WTC11 (cell line): ENCODE data around the gene SIK2. TPM values are rescaled to one million over a fixed set of nuclear protein-coding genes. Genes with fewer than 3 reads are reported as not detected.
A peak's percentile ranks its signal among the peaks of the same experiment; 100 is the strongest.

Experiments
- ATAC-seq: fragments of 200-7000 bp; cut with Tn5 transposase; 2 replicates; pipeline ENCODE4 v1.10.0; 2021; ENCODE audit warnings: mild to moderate bottlenecking, moderate library complexity
- CTCF ChIA-PET: fragments of 300-600 bp; sonication (Branson Sonifier 250); formaldehyde crosslinking; loops from one replicate; lab custom pipeline; 2021; ENCODE audit warnings: antibody characterized with exemption; lab: Charles Lee
- POLR2A ChIA-PET: fragments of 350-600 bp; sonication (Branson Sonifier 250); formaldehyde crosslinking; loops from one replicate; lab custom pipeline; 2021; ENCODE audit warnings: antibody characterized with exemption; lab: Charles Lee
- DNase-seq: peaks from one replicate; pipeline ENCODE4 v3.0.0; 2021; ENCODE audit warnings: low spot score
- H3K27ac Mint-ChIP-seq: 2 replicates; pipeline ENCODE4 v1.8.0; 2021; ENCODE audit warnings: mixed read lengths
- H3K27me3 Mint-ChIP-seq: 2 replicates; pipeline ENCODE4 v1.8.0; 2021; ENCODE audit warnings: low read depth, mild to moderate bottlenecking, moderate library complexity, mixed read lengths
- H3K36me3 Mint-ChIP-seq: 2 replicates; pipeline ENCODE4 v1.8.0; 2021; ENCODE audit warnings: mixed read lengths
- H3K4me1 Mint-ChIP-seq: 2 replicates; pipeline ENCODE4 v1.8.0; 2022; ENCODE audit warnings: mixed read lengths
- H3K4me3 Mint-ChIP-seq: 2 replicates; pipeline ENCODE4 v1.8.0; 2021; ENCODE audit warnings: mild to moderate bottlenecking, moderate library complexity, mixed read lengths
- H3K9me3 Mint-ChIP-seq: 2 replicates; pipeline ENCODE4 v1.8.0; 2021; ENCODE audit warnings: mixed read lengths
- CREM ChIP-seq: sonication (generic); formaldehyde crosslinking; IDR thresholded peaks from 2 replicates; pipeline ENCODE4 v1.8.1; 2022; ENCODE audit warnings: mild to moderate bottlenecking, missing genetic modification reagents, moderate library complexity
- ELF4 ChIP-seq: sonication (generic); formaldehyde crosslinking; IDR thresholded peaks from 2 replicates; pipeline ENCODE4 v1.8.1; 2022; ENCODE audit warnings: low read depth, mild to moderate bottlenecking, moderate library complexity, missing genetic modification reagents
- GRHL2 ChIP-seq: fragments of 250-450 bp; sonication (Bioruptor Pico); IDR thresholded peaks from 2 replicates; pipeline ENCODE4 v1.8.0; 2022; ENCODE audit warnings: mild to moderate bottlenecking, moderate library complexity; ENCODE audit not compliant: insufficient replicate concordance, severe bottlenecking
- HMGA2 ChIP-seq: fragments of 250-450 bp; sonication (Bioruptor Pico); IDR thresholded peaks from 2 replicates; pipeline ENCODE4 v1.4.0; 2021; ENCODE audit warnings: mild to moderate bottlenecking, moderate library complexity
- MXD4 ChIP-seq: fragments of 250-450 bp; sonication (Bioruptor Pico); IDR thresholded peaks from 2 replicates; pipeline ENCODE4 v1.8.0; 2021; ENCODE audit warnings: mild to moderate bottlenecking, moderate library complexity, borderline replicate concordance
- NR1H2 ChIP-seq: sonication (generic); formaldehyde crosslinking; IDR thresholded peaks from 2 replicates; pipeline ENCODE4 v1.9.0; 2021; ENCODE audit warnings: mild to moderate bottlenecking, moderate library complexity, missing genetic modification reagents
- RORB ChIP-seq: fragments of 250-450 bp; sonication (Bioruptor Pico); IDR thresholded peaks from 2 replicates; pipeline ENCODE4 v1.9.0; 2021; ENCODE audit warnings: mild to moderate bottlenecking
- TEAD4 ChIP-seq: sonication (generic); formaldehyde crosslinking; IDR thresholded peaks from 2 replicates; pipeline ENCODE4 v1.8.0; 2022; ENCODE audit warnings: mild to moderate bottlenecking, missing genetic modification reagents
- ZBTB21 ChIP-seq: sonication (generic); formaldehyde crosslinking; IDR thresholded peaks from 2 replicates; pipeline ENCODE4 v1.8.1; 2023; ENCODE audit warnings: mild to moderate bottlenecking, missing genetic modification reagents, borderline replicate concordance
- ZNF396 ChIP-seq: fragments of 250-450 bp; sonication (Bioruptor Pico); IDR thresholded peaks from 2 replicates; pipeline ENCODE4 v1.8.0; 2021; ENCODE audit warnings: mild to moderate bottlenecking, moderate library complexity, borderline replicate concordance
- ZNF416 ChIP-seq: fragments of 250-450 bp; sonication (Bioruptor Pico); IDR thresholded peaks from 2 replicates; pipeline ENCODE4 v1.9.0; 2021; ENCODE audit warnings: mild to moderate bottlenecking, inconsistent platforms
- ZNF671 ChIP-seq: fragments of 250-450 bp; sonication (Bioruptor Pico); IDR thresholded peaks from 2 replicates; pipeline ENCODE4 v1.8.0; 2021; ENCODE audit warnings: mild to moderate bottlenecking
- total RNA-seq: library from RNA; stranded (reverse); gene quantifications from 3 replicates; pipeline ENCODE4 v1.2.3, GENCODE V29; 2021
- TF ChIP-seq, protein P1 (sequence below): sonication (generic); formaldehyde crosslinking; IDR thresholded peaks from 2 replicates; pipeline ENCODE4 v1.8.0; 2023; ENCODE audit warnings: missing genetic modification reagents
- TF ChIP-seq, protein P2 (sequence below): fragments of 250-450 bp; sonication (Bioruptor Pico); conservative IDR thresholded peaks from 2 replicates; pipeline ENCODE4 v1.9.0; 2021; ENCODE audit warnings: mild to moderate bottlenecking
- TF ChIP-seq, protein P3 (sequence below): sonication (generic); formaldehyde crosslinking; IDR thresholded peaks from 2 replicates; pipeline ENCODE4 v1.8.1; 2023; ENCODE audit warnings: mild to moderate bottlenecking, missing genetic modification reagents
- TF ChIP-seq, protein P4 (sequence below): fragments of 200-600 bp; IDR thresholded peaks from 2 replicates; pipeline ENCODE4 v1.8.0; 2022; ENCODE audit warnings: antibody characterized with exemption
- TF ChIP-seq, protein P5 (sequence below): fragments of 250-450 bp; sonication (Bioruptor Pico); IDR thresholded peaks from 2 replicates; pipeline ENCODE4 v1.9.0; 2021; ENCODE audit warnings: moderate library complexity, mild to moderate bottlenecking, inconsistent platforms, borderline replicate concordance
- TF ChIP-seq, protein P6 (sequence below): fragments of 250-450 bp; sonication (Bioruptor Pico); IDR thresholded peaks from 2 replicates; pipeline ENCODE4 v1.9.0; 2021; ENCODE audit warnings: mild to moderate bottlenecking, borderline replicate concordance
- TF ChIP-seq, protein P7 (sequence below): sonication (generic); formaldehyde crosslinking; IDR thresholded peaks from 2 replicates; pipeline ENCODE4 v1.8.1; 2023; ENCODE audit warnings: mild to moderate bottlenecking, missing genetic modification reagents, borderline replicate concordance

Gene SIK2
- total RNA-seq, 1 experiment from 2014 or later, result 7.2 TPM

DNA sequence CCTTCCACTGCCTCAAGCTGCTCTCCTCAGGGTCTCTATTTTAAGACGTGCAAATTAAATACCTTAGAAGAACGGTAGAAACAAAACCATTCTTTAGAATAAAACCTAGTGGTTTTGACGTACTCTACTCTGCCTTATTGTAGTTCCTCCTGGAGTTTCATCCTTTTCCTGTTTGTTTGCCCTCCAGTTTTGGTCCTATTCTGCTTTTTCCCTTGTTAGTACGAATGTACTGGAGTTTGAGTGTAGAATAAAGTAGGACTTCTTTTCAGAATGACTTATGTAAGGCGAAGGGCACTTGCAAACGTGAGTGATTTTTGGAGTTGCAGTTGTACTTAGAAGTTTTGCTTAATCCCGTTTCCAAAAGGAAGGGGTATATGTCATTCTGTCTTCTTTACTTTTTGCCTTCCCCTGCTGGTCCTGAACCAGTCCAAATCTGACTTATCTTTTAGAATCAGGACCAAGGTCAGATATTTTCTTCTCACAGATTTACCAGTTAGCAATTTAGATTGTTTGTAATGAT lies 1.4 kb downstream of the SIK2 start:
- TF ChIP-seq GRHL2 (CRISPR knock-in tag), result no peak
- no peak for TF ChIP-seq HMGA2 (CRISPR knock-in tag)
- TF ChIP-seq ZNF396, result no peak
- TF ChIP-seq NR1H2 (CRISPR knock-in tag), result no peak
- TF ChIP-seq ZNF416 (CRISPR knock-in tag), result no peak
- TF ChIP-seq TEAD4 (CRISPR knock-in tag), result no peak
- no peak for TF ChIP-seq RORB
- TF ChIP-seq, protein P1, sequence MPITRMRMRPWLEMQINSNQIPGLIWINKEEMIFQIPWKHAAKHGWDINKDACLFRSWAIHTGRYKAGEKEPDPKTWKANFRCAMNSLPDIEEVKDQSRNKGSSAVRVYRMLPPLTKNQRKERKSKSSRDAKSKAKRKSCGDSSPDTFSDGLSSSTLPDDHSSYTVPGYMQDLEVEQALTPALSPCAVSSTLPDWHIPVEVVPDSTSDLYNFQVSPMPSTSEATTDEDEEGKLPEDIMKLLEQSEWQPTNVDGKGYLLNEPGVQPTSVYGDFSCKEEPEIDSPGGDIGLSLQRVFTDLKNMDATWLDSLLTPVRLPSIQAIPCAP (CRISPR knock-in tag), result no peak
- TF ChIP-seq, protein P2, sequence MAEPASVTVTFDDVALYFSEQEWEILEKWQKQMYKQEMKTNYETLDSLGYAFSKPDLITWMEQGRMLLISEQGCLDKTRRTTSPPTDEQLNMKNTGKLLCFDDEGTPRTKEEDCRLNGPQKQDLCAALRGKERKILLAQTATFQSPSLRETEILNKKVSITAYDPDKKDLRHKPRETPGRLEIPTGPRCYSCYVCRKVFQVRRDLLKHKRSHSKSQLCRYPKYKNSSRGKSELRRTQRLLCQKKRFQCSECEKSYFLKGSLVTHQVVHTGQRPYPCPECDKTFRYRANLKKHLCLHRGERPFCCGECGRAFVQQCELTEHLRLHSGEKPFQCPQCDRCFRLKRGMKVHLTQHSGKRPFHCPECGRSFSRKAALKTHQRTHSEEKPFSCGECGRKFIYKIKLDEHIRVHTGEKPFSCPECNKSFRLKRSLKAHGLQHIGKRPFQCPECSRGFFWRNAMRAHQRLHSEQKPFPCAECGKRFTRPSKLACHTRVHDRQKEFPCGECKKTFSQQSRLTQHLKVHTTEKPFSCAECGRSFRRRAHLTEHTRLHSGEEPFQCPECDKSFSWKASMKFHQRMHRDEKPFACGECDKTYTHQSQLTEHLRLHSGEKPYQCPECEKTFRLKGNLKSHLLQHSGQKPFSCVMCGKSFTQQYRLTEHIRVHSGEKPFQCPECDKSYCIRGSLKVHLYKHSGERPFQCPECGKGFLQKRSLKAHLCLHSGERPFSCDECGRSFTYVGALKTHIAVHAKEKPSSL (CRISPR knock-in tag), result no peak
- TF ChIP-seq ZNF671, result no peak
- TF ChIP-seq CREM (CRISPR knock-in tag), result no peak
- no peak for TF ChIP-seq ZBTB21 (CRISPR knock-in tag)
- no peak for TF ChIP-seq MXD4 (CRISPR knock-in tag)
- TF ChIP-seq, protein P3, sequence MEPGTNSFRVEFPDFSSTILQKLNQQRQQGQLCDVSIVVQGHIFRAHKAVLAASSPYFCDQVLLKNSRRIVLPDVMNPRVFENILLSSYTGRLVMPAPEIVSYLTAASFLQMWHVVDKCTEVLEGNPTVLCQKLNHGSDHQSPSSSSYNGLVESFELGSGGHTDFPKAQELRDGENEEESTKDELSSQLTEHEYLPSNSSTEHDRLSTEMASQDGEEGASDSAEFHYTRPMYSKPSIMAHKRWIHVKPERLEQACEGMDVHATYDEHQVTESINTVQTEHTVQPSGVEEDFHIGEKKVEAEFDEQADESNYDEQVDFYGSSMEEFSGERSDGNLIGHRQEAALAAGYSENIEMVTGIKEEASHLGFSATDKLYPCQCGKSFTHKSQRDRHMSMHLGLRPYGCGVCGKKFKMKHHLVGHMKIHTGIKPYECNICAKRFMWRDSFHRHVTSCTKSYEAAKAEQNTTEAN, result no peak
- TF ChIP-seq, protein P4, sequence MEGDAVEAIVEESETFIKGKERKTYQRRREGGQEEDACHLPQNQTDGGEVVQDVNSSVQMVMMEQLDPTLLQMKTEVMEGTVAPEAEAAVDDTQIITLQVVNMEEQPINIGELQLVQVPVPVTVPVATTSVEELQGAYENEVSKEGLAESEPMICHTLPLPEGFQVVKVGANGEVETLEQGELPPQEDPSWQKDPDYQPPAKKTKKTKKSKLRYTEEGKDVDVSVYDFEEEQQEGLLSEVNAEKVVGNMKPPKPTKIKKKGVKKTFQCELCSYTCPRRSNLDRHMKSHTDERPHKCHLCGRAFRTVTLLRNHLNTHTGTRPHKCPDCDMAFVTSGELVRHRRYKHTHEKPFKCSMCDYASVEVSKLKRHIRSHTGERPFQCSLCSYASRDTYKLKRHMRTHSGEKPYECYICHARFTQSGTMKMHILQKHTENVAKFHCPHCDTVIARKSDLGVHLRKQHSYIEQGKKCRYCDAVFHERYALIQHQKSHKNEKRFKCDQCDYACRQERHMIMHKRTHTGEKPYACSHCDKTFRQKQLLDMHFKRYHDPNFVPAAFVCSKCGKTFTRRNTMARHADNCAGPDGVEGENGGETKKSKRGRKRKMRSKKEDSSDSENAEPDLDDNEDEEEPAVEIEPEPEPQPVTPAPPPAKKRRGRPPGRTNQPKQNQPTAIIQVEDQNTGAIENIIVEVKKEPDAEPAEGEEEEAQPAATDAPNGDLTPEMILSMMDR, result no peak
- TF ChIP-seq, protein P5, sequence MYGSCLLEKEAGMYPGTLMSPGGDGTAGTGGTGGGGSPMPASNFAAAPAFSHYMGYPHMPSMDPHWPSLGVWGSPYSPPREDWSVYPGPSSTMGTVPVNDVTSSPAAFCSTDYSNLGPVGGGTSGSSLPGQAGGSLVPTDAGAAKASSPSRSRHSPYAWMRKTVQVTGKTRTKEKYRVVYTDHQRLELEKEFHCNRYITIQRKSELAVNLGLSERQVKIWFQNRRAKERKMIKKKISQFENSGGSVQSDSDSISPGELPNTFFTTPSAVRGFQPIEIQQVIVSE (CRISPR knock-in tag), result no peak
- no peak for TF ChIP-seq ELF4 (CRISPR knock-in tag)
- TF ChIP-seq, protein P6, sequence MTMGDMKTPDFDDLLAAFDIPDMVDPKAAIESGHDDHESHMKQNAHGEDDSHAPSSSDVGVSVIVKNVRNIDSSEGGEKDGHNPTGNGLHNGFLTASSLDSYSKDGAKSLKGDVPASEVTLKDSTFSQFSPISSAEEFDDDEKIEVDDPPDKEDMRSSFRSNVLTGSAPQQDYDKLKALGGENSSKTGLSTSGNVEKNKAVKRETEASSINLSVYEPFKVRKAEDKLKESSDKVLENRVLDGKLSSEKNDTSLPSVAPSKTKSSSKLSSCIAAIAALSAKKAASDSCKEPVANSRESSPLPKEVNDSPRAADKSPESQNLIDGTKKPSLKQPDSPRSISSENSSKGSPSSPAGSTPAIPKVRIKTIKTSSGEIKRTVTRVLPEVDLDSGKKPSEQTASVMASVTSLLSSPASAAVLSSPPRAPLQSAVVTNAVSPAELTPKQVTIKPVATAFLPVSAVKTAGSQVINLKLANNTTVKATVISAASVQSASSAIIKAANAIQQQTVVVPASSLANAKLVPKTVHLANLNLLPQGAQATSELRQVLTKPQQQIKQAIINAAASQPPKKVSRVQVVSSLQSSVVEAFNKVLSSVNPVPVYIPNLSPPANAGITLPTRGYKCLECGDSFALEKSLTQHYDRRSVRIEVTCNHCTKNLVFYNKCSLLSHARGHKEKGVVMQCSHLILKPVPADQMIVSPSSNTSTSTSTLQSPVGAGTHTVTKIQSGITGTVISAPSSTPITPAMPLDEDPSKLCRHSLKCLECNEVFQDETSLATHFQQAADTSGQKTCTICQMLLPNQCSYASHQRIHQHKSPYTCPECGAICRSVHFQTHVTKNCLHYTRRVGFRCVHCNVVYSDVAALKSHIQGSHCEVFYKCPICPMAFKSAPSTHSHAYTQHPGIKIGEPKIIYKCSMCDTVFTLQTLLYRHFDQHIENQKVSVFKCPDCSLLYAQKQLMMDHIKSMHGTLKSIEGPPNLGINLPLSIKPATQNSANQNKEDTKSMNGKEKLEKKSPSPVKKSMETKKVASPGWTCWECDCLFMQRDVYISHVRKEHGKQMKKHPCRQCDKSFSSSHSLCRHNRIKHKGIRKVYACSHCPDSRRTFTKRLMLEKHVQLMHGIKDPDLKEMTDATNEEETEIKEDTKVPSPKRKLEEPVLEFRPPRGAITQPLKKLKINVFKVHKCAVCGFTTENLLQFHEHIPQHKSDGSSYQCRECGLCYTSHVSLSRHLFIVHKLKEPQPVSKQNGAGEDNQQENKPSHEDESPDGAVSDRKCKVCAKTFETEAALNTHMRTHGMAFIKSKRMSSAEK, result no peak
- TF ChIP-seq, protein P7, sequence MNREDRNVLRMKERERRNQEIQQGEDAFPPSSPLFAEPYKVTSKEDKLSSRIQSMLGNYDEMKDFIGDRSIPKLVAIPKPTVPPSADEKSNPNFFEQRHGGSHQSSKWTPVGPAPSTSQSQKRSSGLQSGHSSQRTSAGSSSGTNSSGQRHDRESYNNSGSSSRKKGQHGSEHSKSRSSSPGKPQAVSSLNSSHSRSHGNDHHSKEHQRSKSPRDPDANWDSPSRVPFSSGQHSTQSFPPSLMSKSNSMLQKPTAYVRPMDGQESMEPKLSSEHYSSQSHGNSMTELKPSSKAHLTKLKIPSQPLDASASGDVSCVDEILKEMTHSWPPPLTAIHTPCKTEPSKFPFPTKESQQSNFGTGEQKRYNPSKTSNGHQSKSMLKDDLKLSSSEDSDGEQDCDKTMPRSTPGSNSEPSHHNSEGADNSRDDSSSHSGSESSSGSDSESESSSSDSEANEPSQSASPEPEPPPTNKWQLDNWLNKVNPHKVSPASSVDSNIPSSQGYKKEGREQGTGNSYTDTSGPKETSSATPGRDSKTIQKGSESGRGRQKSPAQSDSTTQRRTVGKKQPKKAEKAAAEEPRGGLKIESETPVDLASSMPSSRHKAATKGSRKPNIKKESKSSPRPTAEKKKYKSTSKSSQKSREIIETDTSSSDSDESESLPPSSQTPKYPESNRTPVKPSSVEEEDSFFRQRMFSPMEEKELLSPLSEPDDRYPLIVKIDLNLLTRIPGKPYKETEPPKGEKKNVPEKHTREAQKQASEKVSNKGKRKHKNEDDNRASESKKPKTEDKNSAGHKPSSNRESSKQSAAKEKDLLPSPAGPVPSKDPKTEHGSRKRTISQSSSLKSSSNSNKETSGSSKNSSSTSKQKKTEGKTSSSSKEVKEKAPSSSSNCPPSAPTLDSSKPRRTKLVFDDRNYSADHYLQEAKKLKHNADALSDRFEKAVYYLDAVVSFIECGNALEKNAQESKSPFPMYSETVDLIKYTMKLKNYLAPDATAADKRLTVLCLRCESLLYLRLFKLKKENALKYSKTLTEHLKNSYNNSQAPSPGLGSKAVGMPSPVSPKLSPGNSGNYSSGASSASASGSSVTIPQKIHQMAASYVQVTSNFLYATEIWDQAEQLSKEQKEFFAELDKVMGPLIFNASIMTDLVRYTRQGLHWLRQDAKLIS (CRISPR knock-in tag), result no peak
- POLR2A ChIA-PET, result no interaction called here
- ATAC-seq (no peak), DNase-seq (no peak)
- H3K27me3 Mint-ChIP-seq, result peaks cover 24% of the 10 kb centered on the region
- peaks cover 27% of the 10 kb centered on the region for H3K4me1 Mint-ChIP-seq
- H3K9me3 Mint-ChIP-seq, result no peaks in the 10 kb centered on the region
- CTCF ChIA-PET, result interaction anchor here (0.6 to 1.6 kb wide), 22 partner anchors 10 to 323 kb away, joined by 3 to 16 read pairs (median 4); partner anchors contain the start of gene PPP2R1B
- H3K4me3 Mint-ChIP-seq, result peak overlapping the region; percentile 86
- no peak overlapping the region for H3K27ac Mint-ChIP-seq
- H3K36me3 Mint-ChIP-seq, result no peaks in the 10 kb centered on the region
